Right lobe of liver (tissue), 4 donors: ENCODE results near the gene CDH4.

Experiments used
- CTCF ChIP-seq, 4 donors: fragments of 200-600 bp in 3 of 4; fragments of 450-650 bp in 1 of 4; IDR thresholded peaks; one replicate each; pipeline versions ENCODE4 v1.5.1 to v1.8.0; 2016 to 2022; ENCODE audit warnings: antibody characterized with exemption in 4 of 4, mild to moderate bottlenecking in 2 of 4
- POLR2A ChIP-seq: fragments of 450-650 bp; IDR thresholded peaks from one replicate; pipeline ENCODE4 v1.6.1; 2017; ENCODE audit warnings: antibody characterized with exemption, mild to moderate bottlenecking
- donor health status: DM: no; HTN: no; CAD: no.
- donor health status: DM: no; HTN: no; CAD: no.
- donor health status: DM: no; HTN: yes; CAD: no.

- TF ChIP-seq CTCF (IDR thresholded peaks at IDR 0.05) (no peak), POLR2A (no peak)
These were observed 128.5 kb downstream of the CDH4 start for GRCh38 chr20:61380545-61380915.
